GM21619 (cell line): ENCODE data around the gene SPDYE17.
"Not testable (repeated sequence)": the region's sequence is repeated elsewhere in the genome, so short reads cannot be mapped to it uniquely, and the experiment has no call there.

Experiments
- ATAC-seq: cut with Tn5 transposase; IDR thresholded peaks from one replicate; pipeline ENCODE4 v1.9.1; 2021; ENCODE audit not compliant: unreplicated experiment

SPDYE17 gene

GRCh38 chr7:76998764-76999450 lies 33.3 kb downstream of the SPDYE17 start:
- not testable (repeated sequence) for ATAC-seq

GRCh38 chr7:76998285-76998589 lies 33.9 kb downstream of the SPDYE17 start:
- ATAC-seq: no peak

GRCh38 chr7:76997381-76998284 lies 34.5 kb downstream of the SPDYE17 start:
- ATAC-seq: no peak

- not testable (repeated sequence) for ATAC-seq
These were observed 35.2 kb downstream of the SPDYE17 start for GRCh38 chr7:76996932-76997331.

- not testable (repeated sequence) for ATAC-seq
These were observed 37.9 kb downstream of the SPDYE17 start for GRCh38 chr7:76994286-76994685.

GRCh38 chr7:76993831-76994230 lies 38.3 kb downstream of the SPDYE17 start:
- not testable (repeated sequence) for ATAC-seq

GRCh38 chr7:76992871-76993270 lies 39.3 kb downstream of the SPDYE17 start:
- ATAC-seq: not testable (repeated sequence)

GRCh38 chr7:76992204-76992603 lies 40.0 kb downstream of the SPDYE17 start:
- not testable (repeated sequence) for ATAC-seq

- not testable (repeated sequence) for ATAC-seq
These were observed 42.0 kb downstream of the SPDYE17 start for GRCh38 chr7:76990202-76990601.

GRCh38 chr7:76985924-76986717 lies 46.0 kb downstream of the SPDYE17 start:
- not testable (repeated sequence) for ATAC-seq

- ATAC-seq: peak; percentile 94
These were observed 47.4 kb downstream of the SPDYE17 start for GRCh38 chr7:76984784-76985136.

- peak; percentile 13 for ATAC-seq
These were observed 48.0 kb downstream of the SPDYE17 start for GRCh38 chr7:76983937-76984783.

GRCh38 chr7:76983333-76983732 lies 48.8 kb downstream of the SPDYE17 start:
- not testable (repeated sequence) for ATAC-seq

GRCh38 chr7:76982501-76982900 lies 49.7 kb downstream of the SPDYE17 start:
- not testable (repeated sequence) for ATAC-seq

GRCh38 chr7:76981187-76981970 lies 50.8 kb downstream of the SPDYE17 start:
- ATAC-seq: not testable (repeated sequence)

- not testable (repeated sequence) for ATAC-seq
These were observed 51.6 kb downstream of the SPDYE17 start for GRCh38 chr7:76980576-76980975.

- ATAC-seq: not testable (repeated sequence)
These were observed 54.3 kb downstream of the SPDYE17 start for GRCh38 chr7:76977761-76978367.

- not testable (repeated sequence) for ATAC-seq
These were observed 57.2 kb downstream of the SPDYE17 start for GRCh38 chr7:76974793-76975579.
